GM19043 (cell line): ENCODE data around the gene KRI1.
A peak's percentile ranks its signal among the peaks of the same experiment; 100 is the strongest.
"Not testable (repeated sequence)": the region's sequence is repeated elsewhere in the genome, so short reads cannot be mapped to it uniquely, and the experiment has no call there.

ENCODE experiments used
- ATAC-seq: cut with Tn5 transposase; IDR thresholded peaks from one replicate; pipeline ENCODE4 v1.9.1; 2021; ENCODE audit warnings: low read depth; ENCODE audit not compliant: unreplicated experiment

The KRI1 gene

GRCh38 chr19:10577951-10578350, 12.1 kb upstream of the KRI1 start:
- no peak for ATAC-seq

DNA sequence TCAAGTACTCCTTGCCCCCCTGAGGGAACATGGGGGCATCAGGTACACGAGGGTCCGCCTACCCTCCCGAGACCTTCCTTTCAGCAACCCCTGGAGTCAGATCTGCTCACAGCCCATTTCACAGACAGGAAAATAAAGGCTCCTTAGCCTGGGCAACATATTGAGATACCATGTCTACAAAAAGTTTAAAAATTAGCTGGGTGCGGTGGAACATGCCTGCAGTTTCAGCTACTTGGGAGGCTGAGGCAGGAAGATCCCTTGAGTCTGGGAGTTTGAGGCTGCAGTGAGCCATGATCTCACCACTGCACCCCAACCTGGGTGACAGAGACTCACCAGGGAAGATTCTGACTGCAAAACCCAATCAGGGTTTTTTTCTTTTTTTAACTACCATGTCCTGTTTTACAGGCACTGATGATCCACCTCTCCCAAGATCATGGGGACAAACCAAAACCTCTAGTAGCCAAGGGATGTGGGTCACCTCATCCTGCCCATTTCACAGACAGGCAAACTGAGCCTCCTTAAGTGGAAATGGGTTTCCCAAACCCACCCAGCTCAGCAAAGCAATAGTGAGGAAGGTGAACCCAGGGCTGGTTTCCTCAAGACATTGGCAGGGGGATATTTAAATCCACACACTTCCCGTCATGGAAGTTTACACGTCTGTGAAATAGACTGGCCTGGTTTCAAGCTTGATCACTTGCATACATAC, 9.4 kb upstream of the KRI1 start:
- no peak for ATAC-seq

DNA sequence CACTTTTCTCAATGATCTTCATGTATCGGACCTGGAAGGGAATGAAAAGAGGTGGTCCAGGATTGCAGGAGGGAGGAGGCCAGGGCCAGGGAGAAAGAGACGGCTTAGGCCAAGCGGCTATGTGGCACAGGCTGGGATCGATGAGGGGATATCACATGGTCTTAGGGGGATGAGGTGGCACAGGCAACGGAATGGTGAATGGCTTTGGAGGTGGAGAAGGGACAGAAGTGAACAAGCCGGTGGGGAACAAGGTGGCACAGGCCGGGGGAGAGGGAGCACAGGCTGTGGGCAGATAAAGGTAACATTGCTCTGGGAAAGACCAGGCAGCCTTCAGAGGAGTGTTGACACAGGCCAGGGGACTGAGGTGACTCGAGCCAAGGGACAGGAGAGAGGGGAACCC, 8.7 kb upstream of the KRI1 start:
- ATAC-seq = no peak

DNA sequence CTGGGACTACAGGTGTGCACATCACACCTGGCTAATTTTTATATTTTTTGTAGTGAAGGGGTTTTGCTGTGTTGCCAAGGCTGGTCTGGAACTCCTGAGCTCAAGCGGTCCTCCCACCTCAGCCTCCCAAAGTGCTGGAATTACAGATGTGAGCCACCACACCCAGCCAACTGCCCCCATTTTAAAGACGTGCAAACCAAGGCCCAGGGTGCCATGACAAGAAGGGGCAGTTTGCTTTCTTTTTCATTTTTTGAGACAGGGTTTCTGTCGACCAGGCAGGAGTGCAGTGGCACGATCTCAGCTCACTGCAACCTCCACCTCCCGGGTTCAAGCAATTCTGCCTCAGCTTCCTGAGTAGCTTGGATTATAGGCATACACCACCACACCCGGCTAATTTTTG, 8.0 kb upstream of the KRI1 start:
- not testable (repeated sequence) for ATAC-seq

DNA sequence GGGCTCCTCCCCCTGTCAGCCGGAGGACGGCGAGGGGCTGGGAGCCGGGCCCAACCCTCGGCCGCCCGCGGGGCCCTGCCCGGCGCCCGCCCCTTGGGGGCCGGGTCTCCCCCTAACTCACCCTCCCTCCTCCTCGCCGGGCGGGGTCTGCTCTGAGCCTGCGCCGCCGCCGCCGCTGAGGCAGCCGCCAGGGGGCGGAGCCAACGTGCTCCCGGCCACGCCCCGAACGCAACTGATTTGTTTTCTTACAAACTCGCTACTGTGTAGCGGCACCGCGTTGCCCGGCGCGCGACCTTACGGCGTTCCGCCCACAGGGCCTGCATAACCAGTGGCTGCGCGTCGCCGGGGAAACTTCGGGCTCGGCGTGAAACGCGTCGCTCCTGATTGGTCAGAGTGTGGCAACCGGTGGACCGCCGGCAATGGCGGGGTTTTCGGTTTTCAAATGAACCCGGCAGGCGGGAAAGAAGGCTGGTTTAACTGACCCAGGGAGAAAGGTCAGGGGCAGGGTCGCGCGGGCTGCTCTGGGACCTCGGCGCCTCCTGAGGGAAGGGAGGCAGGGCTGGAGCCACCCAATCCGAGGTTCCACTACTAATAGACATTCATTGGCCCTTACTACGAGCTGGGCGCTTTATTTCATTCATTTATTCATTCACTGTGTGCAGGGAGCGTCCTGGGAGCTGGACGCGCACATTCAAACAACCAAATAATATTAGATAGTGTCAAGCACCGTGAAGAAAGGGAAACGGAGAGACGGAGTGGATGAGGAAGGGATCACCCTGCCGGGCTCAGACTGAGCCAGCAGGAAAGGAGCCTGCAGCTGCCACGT, 3.2 kb upstream of the KRI1 start, which contains the start of gene CDKN2D:
CDKN2D (minus strand) TSS at position 154 of the 826 bp plus-strand sequence. CDS start 326 bp downstream, outside the sequence.
- ATAC-seq = peak; percentile 70

GRCh38 chr19:10568062-10568825, 2.4 kb upstream of the KRI1 start:
- peak; percentile 4 for ATAC-seq

DNA sequence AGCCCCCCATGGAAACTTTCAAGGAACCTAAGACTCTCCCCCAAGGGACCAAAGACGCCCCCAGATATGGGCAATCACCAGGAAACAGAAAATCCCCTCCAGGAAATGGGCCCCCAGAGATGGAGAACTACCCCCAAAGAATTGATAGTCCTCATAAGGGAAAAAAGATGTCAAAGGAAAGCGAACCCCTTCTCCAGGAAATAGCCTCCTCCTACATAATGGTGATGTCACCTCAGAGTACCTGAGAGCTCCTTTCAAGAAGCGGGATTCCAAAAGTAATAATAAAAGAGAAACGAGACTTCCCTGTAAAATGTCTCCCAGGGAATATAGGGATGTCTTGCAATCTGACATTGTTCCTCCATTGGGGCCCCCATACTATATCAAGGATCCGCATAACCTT, 1.8 kb upstream of the KRI1 start:
- no peak for ATAC-seq

- no peak for ATAC-seq
Observed at GRCh38 chr19:10566658-10567410, 1.0 kb upstream of the KRI1 start.

- ATAC-seq = no peak
Observed at GRCh38 chr19:10566408-10566657, 523 bp upstream of the KRI1 start.

GRCh38 chr19:10565028-10565566, 713 bp downstream of the KRI1 start:
- no peak for ATAC-seq

DNA sequence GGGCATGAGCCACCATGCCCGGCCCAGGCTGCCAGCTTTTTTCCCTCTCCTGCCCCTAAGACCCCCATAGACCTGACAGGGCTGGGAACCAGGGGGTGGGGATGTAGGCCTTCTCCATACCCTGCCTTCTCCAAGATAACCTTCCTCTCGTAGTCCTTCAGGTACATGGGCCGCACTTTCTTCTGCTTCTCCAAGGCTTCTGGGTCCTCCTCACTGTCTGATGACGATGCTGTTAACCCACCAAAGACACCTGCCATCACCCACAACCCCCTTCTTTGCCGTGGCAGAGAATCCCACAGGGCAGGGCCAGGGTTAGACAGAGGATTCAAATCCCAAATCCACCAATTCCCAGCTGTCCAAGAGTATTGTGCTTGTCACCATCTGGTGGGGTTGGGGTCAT, 3.2 kb downstream of the KRI1 start:
- ATAC-seq = no peak

GRCh38 chr19:10560154-10560553, 5.7 kb downstream of the KRI1 start:
- no peak for ATAC-seq

DNA sequence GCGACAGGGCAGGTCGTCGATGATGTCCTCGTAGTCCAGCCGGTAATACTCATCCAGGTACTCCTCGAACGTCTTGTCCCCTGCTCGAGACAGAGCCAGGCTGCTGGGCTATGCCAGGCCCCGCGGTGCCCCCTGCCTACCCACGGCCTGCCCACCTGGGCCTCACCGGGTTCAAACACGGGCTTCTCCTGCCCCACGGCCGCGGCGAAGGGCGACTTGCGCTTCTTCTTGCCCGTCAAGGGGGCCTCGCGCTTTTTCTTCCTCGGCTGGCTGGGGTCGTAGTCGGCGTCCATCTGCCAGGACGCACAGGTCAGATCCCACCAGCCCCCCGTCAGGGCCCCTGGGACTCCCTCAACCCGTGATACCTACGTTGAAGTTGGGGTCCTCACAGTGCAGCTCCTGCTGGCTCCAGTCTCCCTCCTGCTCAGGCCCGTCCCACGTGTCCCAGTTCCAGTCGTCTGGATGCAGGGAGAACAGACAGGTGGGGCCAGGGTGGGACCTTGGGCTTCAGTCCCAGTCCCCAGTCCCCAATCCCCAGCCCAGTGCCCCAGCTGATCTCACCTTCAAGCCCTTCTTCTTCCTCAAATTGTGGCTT, 8.1 kb downstream of the KRI1 start:
- ATAC-seq = no peak

- ATAC-seq = no peak
Observed at GRCh38 chr19:10555610-10555973, 10.2 kb downstream of the KRI1 start.

GRCh38 chr19:10554760-10555609, 10.8 kb downstream of the KRI1 start:
- ATAC-seq = no peak

GRCh38 chr19:10553943-10554381, 11.8 kb downstream of the KRI1 start:
- ATAC-seq = no peak

DNA sequence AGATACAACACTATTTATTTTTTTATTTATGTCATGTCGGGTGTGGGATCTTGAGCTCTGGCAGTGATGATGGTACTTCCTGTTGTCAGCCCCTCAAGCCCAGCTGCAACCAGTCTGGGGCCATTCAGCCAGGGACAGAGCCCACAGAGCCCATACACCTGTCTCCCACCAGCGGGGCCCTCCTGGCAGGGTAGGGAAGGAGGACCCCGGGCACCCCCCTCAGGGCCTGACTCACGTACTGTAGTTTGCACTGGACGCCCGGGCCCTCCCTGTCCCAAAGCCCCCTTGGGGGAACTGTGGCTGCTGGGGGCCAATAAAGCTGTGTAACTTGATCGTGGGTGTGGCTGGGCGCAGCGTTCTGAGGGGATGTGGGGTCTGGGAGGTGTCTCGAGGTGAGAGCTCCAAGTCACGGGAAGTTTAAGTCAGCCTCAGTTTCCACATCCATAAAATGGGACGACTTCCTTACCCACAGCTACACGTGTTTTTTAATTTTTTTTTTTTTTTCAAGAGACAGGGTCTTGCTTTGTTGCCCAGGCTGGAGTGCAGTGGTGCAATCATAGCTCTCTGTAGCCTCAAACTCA, 12.6 kb downstream of the KRI1 start:
- no peak for ATAC-seq

- ATAC-seq = no peak
Observed at GRCh38 chr19:10552510-10553053, 13.2 kb downstream of the KRI1 start.
